Neural crest cell (in vitro differentiated cells): ENCODE data around the gene FBL. TPM values are rescaled to one million over a fixed set of nuclear protein-coding genes. Genes with fewer than 3 reads are reported as not detected.

ENCODE experiments used
- DNase-seq: peaks from one replicate; pipeline ENCODE4 v3.0.0; 2021; ENCODE audit warnings: low read depth, mixed read lengths, low spot score
- H3K27ac Mint-ChIP-seq: one replicate; pipeline ENCODE4 v1.8.0; 2021; ENCODE audit warnings: mild to moderate bottlenecking, mixed read lengths; ENCODE audit not compliant: unreplicated experiment
- H3K27me3 Mint-ChIP-seq: 2 replicates; pipeline ENCODE4 v1.8.0; 2021; ENCODE audit warnings: low read depth, mild to moderate bottlenecking, mixed read lengths
- H3K36me3 Mint-ChIP-seq: 2 replicates; pipeline ENCODE4 v1.8.0; 2021; ENCODE audit warnings: low read depth, mild to moderate bottlenecking, mixed read lengths
- H3K4me1 Mint-ChIP-seq: 2 replicates; pipeline ENCODE4 v1.8.0; 2021; ENCODE audit warnings: mixed read lengths
- H3K4me3 Mint-ChIP-seq: one replicate; pipeline ENCODE4 v1.8.0; 2021; ENCODE audit warnings: mild to moderate bottlenecking, mixed read lengths
- H3K9me3 Mint-ChIP-seq: 2 replicates; pipeline ENCODE4 v1.8.0; 2021; ENCODE audit warnings: mixed read lengths
- total RNA-seq: library from RNA; stranded (reverse); gene quantifications from 2 replicates; pipeline ENCODE4 v1.2.1, GENCODE V29; 2021
- TF ChIP-seq, protein P1 (sequence below): fragments of 200-600 bp; sonication (generic); conservative IDR thresholded peaks from 2 replicates; pipeline ENCODE4 v1.5.0; 2021; ENCODE audit warnings: antibody characterized with exemption, mild to moderate bottlenecking

FBL gene
- total RNA-seq, 1 donor from 2014 or later = 473 TPM

GRCh38 chr19:39845584-39845932, 621 bp downstream of the FBL start:
- peaks cover 38% of the 10 kb centered on the region for H3K4me1 Mint-ChIP-seq
- H3K27ac Mint-ChIP-seq = peak overlapping the region; percentile 97
- no peaks in the 10 kb centered on the region for H3K36me3 Mint-ChIP-seq
- peak overlapping the region; percentile 81 for H3K4me3 Mint-ChIP-seq
- TF ChIP-seq, protein P1, sequence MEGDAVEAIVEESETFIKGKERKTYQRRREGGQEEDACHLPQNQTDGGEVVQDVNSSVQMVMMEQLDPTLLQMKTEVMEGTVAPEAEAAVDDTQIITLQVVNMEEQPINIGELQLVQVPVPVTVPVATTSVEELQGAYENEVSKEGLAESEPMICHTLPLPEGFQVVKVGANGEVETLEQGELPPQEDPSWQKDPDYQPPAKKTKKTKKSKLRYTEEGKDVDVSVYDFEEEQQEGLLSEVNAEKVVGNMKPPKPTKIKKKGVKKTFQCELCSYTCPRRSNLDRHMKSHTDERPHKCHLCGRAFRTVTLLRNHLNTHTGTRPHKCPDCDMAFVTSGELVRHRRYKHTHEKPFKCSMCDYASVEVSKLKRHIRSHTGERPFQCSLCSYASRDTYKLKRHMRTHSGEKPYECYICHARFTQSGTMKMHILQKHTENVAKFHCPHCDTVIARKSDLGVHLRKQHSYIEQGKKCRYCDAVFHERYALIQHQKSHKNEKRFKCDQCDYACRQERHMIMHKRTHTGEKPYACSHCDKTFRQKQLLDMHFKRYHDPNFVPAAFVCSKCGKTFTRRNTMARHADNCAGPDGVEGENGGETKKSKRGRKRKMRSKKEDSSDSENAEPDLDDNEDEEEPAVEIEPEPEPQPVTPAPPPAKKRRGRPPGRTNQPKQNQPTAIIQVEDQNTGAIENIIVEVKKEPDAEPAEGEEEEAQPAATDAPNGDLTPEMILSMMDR = no peak
- no peak for DNase-seq
- H3K9me3 Mint-ChIP-seq = no peaks in the 10 kb centered on the region
- no peaks in the 10 kb centered on the region for H3K27me3 Mint-ChIP-seq

DNA sequence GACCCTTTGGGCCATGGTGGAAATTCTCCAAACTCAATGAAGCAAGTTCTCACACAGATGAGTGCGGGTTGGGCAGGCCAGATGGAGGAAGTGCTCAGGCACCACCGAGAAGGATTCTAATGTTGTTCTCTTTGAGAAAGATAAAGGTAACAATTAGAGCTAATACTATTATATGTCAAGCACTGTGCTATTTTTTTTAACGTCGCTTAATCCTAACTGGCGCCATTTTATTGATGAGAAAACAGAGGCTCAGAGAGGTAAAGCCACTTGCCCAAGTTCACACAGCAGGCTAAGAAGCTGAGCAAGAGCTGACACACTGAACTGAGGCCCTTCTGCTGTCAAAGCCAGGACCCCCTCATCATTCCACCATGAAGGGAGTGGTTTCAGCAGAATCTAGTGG, 1.0 kb downstream of the FBL start:
- Mint-ChIP-seq H3K27me3 (no peaks in the 10 kb centered on the region), H3K36me3 (no peaks in the 10 kb centered on the region), H3K9me3 (no peaks in the 10 kb centered on the region), H3K27ac (peak overlapping the region; percentile 97), H3K4me1 (peaks cover 38% of the 10 kb centered on the region), H3K4me3 (peak overlapping the region; percentile 81)
- TF ChIP-seq, protein P1 = no peak
- DNase-seq = no peak

GRCh38 chr19:39843919-39844793, 2.0 kb downstream of the FBL start:
- Mint-ChIP-seq H3K4me3 (peak overlapping the region; percentile 81), H3K36me3 (peaks cover 3% of the 10 kb centered on the region), H3K27ac (no peak overlapping the region), H3K27me3 (no peaks in the 10 kb centered on the region), H3K9me3 (no peaks in the 10 kb centered on the region), H3K4me1 (peaks cover 41% of the 10 kb centered on the region)
- TF ChIP-seq, protein P1 = peak; percentile 79
- DNase-seq = no peak

- Mint-ChIP-seq H3K4me3 (peak overlapping the region; percentile 24), H3K36me3 (peaks cover 3% of the 10 kb centered on the region), H3K27me3 (no peaks in the 10 kb centered on the region), H3K9me3 (no peaks in the 10 kb centered on the region), H3K4me1 (peaks cover 41% of the 10 kb centered on the region), H3K27ac (peak overlapping the region; percentile 79)
- no peak for DNase-seq
- TF ChIP-seq, protein P1 = peak; percentile 8
Observed at GRCh38 chr19:39842693-39843435, 3.3 kb downstream of the FBL start.

GRCh38 chr19:39841041-39841440, 5.1 kb downstream of the FBL start:
- Mint-ChIP-seq H3K36me3 (peaks cover 9% of the 10 kb centered on the region), H3K27ac (peak overlapping the region; percentile 78), H3K9me3 (no peaks in the 10 kb centered on the region), H3K4me1 (peaks cover 33% of the 10 kb centered on the region), H3K27me3 (no peaks in the 10 kb centered on the region), H3K4me3 (no peak overlapping the region)
- TF ChIP-seq, protein P1 = no peak
- no peak for DNase-seq
